Neuronal stem cell (in vitro differentiated cells): ENCODE measurements around the gene KIAA1755.

Experiments
- DNase-seq: peaks from one replicate; pipeline ENCODE4 v3.0.0-alpha.2; 2013; ENCODE audit warnings: low spot score
- H2AFZ ChIP-seq: one replicate; pipeline ENCODE4 v1.6.1; 2013; ENCODE audit warnings: mild to moderate bottlenecking, low read length, inconsistent platforms
- H2AK5ac ChIP-seq: 2 replicates; pipeline ENCODE4 v1.6.1; 2013; ENCODE audit warnings: low read depth, mild to moderate bottlenecking, inconsistent platforms, low read length, moderate library complexity, mixed read lengths
- H2BK120ac ChIP-seq: 2 replicates; pipeline ENCODE4 v1.6.1; 2013; ENCODE audit warnings: low read depth, mild to moderate bottlenecking, inconsistent platforms, low read length, moderate library complexity, mixed read lengths
- H2BK12ac ChIP-seq: one replicate; pipeline ENCODE4 v1.6.1; 2013; ENCODE audit warnings: low read length, inconsistent platforms
- H2BK15ac ChIP-seq: 2 replicates; pipeline ENCODE4 v1.6.1; 2013; ENCODE audit warnings: mild to moderate bottlenecking, low read length, inconsistent platforms, mixed read lengths
- H2BK5ac ChIP-seq: one replicate; pipeline ENCODE4 v1.6.1; 2013; ENCODE audit warnings: inconsistent platforms, mild to moderate bottlenecking, low read length, moderate library complexity
- H3K14ac ChIP-seq: one replicate; pipeline ENCODE4 v1.6.1; 2013; ENCODE audit warnings: low read length, inconsistent platforms
- H3K18ac ChIP-seq: 2 replicates; pipeline ENCODE4 v1.6.1; 2013; ENCODE audit warnings: low read length, inconsistent platforms
- H3K23ac ChIP-seq: 2 replicates; pipeline ENCODE4 v1.6.1; 2013; ENCODE audit warnings: low read depth, mild to moderate bottlenecking, mixed read lengths, low read length, inconsistent platforms; ENCODE audit not compliant: poor library complexity
- H3K27ac ChIP-seq: replicated peaks from 3 replicates; pipeline ENCODE4 v1.5.1; 2013; ENCODE audit warnings: low read length, inconsistent platforms
- H3K27me3 ChIP-seq, 3 experiments: 2 replicates each; pipeline ENCODE4 v1.6.1; 2013; ENCODE audit warnings: low read length in 3 of 3, mild to moderate bottlenecking in 2 of 3, inconsistent platforms in 1 of 3, low read depth in 1 of 3, mixed read lengths in 1 of 3, moderate library complexity in 1 of 3; ENCODE audit not compliant: control insufficient read depth in 3 of 3, insufficient read depth in 3 of 3
- H3K36me3 ChIP-seq, 2 donors: replicated peaks in 1 of 2; 2 replicates each; pipeline ENCODE4 v1.6.1; 2013; ENCODE audit warnings: low read length in 2 of 2; ENCODE audit not compliant: control insufficient read depth in 2 of 2, insufficient read depth in 2 of 2
- H3K4ac ChIP-seq: 2 replicates; pipeline ENCODE4 v1.6.1; 2013; ENCODE audit warnings: inconsistent platforms, mild to moderate bottlenecking, low read length, moderate library complexity
- H3K4me1 ChIP-seq, 2 donors: 1 replicate in 1 of 2; 2 replicates in 1 of 2; pipeline ENCODE4 v1.6.1; 2013; ENCODE audit warnings: low read length in 2 of 2, low read depth in 1 of 2; ENCODE audit not compliant: control insufficient read depth in 2 of 2, insufficient read depth in 1 of 2
- H3K4me2 ChIP-seq: one replicate; pipeline ENCODE4 v1.6.1; 2013; ENCODE audit warnings: mild to moderate bottlenecking, low read length, inconsistent platforms; ENCODE audit not compliant: insufficient read depth, poor library complexity, severe bottlenecking
- H3K4me3 ChIP-seq, 2 donors: 2 replicates each; pipeline ENCODE4 v1.5.1; 2013; ENCODE audit warnings: low read length in 2 of 2, mild to moderate bottlenecking in 2 of 2, inconsistent platforms in 1 of 2, moderate library complexity in 1 of 2
- H3K79me1 ChIP-seq: one replicate; pipeline ENCODE4 v1.6.1; 2013; ENCODE audit warnings: low read depth, mild to moderate bottlenecking, inconsistent platforms, low read length, moderate library complexity
- H3K9ac ChIP-seq: one replicate; pipeline ENCODE4 v1.6.1; 2013; ENCODE audit warnings: mild to moderate bottlenecking, low read depth, low read length, inconsistent platforms; ENCODE audit not compliant: poor library complexity
- H3K9me3 ChIP-seq, 2 donors: replicated peaks in 1 of 2; 2 replicates each; pipeline versions ENCODE3 to v1.6.1; 2013; ENCODE audit warnings: low read length in 2 of 2, mild to moderate bottlenecking in 2 of 2, inconsistent platforms in 1 of 2, low read depth in 1 of 2, mixed read lengths in 1 of 2, moderate library complexity in 1 of 2; ENCODE audit not compliant: control insufficient read depth in 2 of 2, insufficient read depth in 1 of 2
- H4K8ac ChIP-seq: one replicate; pipeline ENCODE4 v1.6.1; 2013; ENCODE audit warnings: low read depth, mild to moderate bottlenecking, inconsistent platforms, low read length, moderate library complexity
- H4K91ac ChIP-seq: one replicate; pipeline ENCODE4 v1.6.1; 2013; ENCODE audit warnings: low read length, low read depth, mild to moderate bottlenecking, inconsistent platforms; ENCODE audit not compliant: poor library complexity
- WGBS, 2 donors: extraction: QIAGEN DNeasy Blood & Tissue Kit; methylation state at CpG; one replicate each; pipeline ENCODE4 v1.1.7; 2013; ENCODE audit warnings: missing lambda C conversion rate in 2 of 2, mixed read lengths in 1 of 2; ENCODE audit not compliant: insufficient read length in 2 of 2, insufficient replicate concordance in 1 of 2; ENCODE audit errors: extremely low coverage in 2 of 2; 5-methylcytosine and 5-hydroxymethylcytosine counted together

KIAA1755 gene

DNA sequence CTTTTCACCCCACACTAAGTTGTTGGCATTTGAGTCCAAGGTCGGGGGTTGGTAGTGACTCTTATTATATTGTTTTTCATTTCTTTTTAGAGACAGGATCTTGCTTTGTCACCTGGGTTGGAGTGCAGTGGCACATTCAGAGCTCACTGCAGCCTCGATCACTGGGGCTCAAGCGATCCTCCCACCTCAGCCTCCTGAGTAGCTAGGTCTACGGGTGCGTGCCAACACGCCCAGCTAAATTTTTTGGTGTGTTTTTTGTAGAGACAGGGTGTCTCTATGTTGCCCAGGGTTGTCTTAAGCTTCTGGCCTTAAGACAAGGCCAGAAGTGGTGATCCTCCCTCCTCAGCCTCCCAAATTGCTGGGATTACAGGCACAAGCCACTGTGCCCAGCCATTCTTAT lies 70.4 kb downstream of the KIAA1755 start:
- no peak overlapping the region for H3K4ac ChIP-seq
- H3K4me2 ChIP-seq, result no peak overlapping the region
- H4K8ac ChIP-seq, result no peak overlapping the region
- no CpG with 5 or more reads among the region's 6 CpGs for WGBS, 2 donors
- no peak overlapping the region for H2BK12ac ChIP-seq
- no peak overlapping the region for H3K9ac ChIP-seq
- no peaks in the 10 kb centered on the region for H3K27me3 ChIP-seq
- no peak for DNase-seq
- no peak overlapping the region for H2BK5ac ChIP-seq
- no peaks in the 10 kb centered on the region for H3K36me3 ChIP-seq
- H3K23ac ChIP-seq, result no peak overlapping the region
- H3K14ac ChIP-seq, result no peak overlapping the region
- peaks cover 0 to 1% of the 10 kb centered on the region in 2 donors for H3K4me1 ChIP-seq
- H3K27ac ChIP-seq, result no peak overlapping the region
- H3K9me3 ChIP-seq, result no peaks in the 10 kb centered on the region
- no peak overlapping the region for H2AFZ ChIP-seq
- H2BK15ac ChIP-seq, result no peak overlapping the region
- no peak overlapping the region for H4K91ac ChIP-seq
- H2AK5ac ChIP-seq, result no peak overlapping the region
- no peak overlapping the region for H2BK120ac ChIP-seq
- H3K18ac ChIP-seq, result no peak overlapping the region
- no peaks in the 10 kb centered on the region for H3K79me1 ChIP-seq
- H3K4me3 ChIP-seq, result no peak overlapping the region

DNA sequence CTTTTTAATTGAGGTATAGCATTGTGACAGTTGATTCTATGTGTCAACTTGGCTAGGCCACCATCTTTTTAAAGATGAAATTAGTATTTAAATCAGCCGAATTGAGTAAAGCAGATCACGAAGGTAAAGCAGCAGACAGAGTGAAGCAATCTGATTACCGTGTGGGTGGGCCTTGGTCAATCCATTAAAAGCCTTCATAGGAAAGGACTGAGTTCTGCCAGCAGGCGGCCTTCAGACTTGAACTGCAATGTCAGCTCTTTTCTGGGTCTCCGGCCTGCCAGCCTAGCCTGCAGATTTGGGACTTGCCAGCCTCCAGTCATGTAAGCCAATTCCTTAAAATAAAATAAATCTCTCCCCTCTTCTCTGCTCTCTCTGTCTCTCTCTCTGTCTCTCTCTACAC lies 73.0 kb downstream of the KIAA1755 start:
- Histone ChIP-seq H2AFZ (no peak overlapping the region), H3K9ac (no peak overlapping the region), H2AK5ac (no peak overlapping the region), H3K23ac (no peak overlapping the region), H4K8ac (no peak overlapping the region), H3K4me2 (no peak overlapping the region), H3K4me1 (peaks cover 0 to 1% of the 10 kb centered on the region in 2 donors), H3K79me1 (no peaks in the 10 kb centered on the region), H3K14ac (no peak overlapping the region), H3K4ac (no peak overlapping the region), H3K27ac (no peak overlapping the region), H4K91ac (no peak overlapping the region), H3K9me3 (no peaks in the 10 kb centered on the region), H2BK12ac (no peak overlapping the region), H3K36me3 (no peaks in the 10 kb centered on the region), H2BK120ac (no peak overlapping the region), H3K18ac (no peak overlapping the region), H3K27me3 (peaks cover 0 to 2% (median 0%) of the 10 kb centered on the region in 3 experiments), H2BK15ac (no peak overlapping the region), H3K4me3 (no peak overlapping the region), H2BK5ac (no peak overlapping the region)
- no peak for DNase-seq
- WGBS, 2 donors, result no CpG with 5 or more reads among the region's 5 CpGs

DNA sequence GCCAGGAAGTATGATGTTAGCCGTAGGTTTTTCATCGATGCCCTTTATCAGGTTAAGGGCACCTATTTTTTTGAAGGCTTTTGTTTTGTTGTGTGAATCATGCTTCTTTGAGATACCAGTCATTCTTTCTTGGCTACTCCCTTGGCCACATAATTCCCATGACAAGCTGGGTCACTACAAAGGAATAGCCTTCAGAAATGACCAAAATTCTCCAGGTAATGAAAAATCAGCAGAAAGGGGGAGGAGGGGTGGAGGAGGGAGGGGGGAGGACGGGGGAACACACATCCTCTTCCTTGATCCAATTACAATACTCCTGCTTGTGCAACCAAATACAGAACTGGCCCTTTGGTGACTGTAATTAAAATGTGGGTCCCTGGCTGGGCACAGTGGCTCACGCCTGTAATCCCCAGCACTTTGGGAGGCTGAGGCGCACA lies 73.7 kb downstream of the KIAA1755 start:
- Histone ChIP-seq H4K91ac (no peak overlapping the region), H2AFZ (no peak overlapping the region), H2BK15ac (no peak overlapping the region), H3K4me1 (peaks cover 0 to 1% of the 10 kb centered on the region in 2 donors), H2BK120ac (no peak overlapping the region), H3K27me3 (peaks cover 0 to 2% (median 0%) of the 10 kb centered on the region in 3 experiments), H3K36me3 (no peaks in the 10 kb centered on the region), H3K18ac (no peak overlapping the region), H3K4me2 (no peak overlapping the region), H3K14ac (no peak overlapping the region), H2AK5ac (no peak overlapping the region), H3K9ac (no peak overlapping the region), H3K27ac (no peak overlapping the region), H2BK5ac (no peak overlapping the region), H3K4me3 (no peak overlapping the region), H3K4ac (no peak overlapping the region), H3K9me3 (no peaks in the 10 kb centered on the region), H3K23ac (no peak overlapping the region), H2BK12ac (no peak overlapping the region), H3K79me1 (no peaks in the 10 kb centered on the region), H4K8ac (no peak overlapping the region)
- no CpG with 5 or more reads among the region's 5 CpGs for WGBS, 2 donors
- DNase-seq, result no peak

DNA sequence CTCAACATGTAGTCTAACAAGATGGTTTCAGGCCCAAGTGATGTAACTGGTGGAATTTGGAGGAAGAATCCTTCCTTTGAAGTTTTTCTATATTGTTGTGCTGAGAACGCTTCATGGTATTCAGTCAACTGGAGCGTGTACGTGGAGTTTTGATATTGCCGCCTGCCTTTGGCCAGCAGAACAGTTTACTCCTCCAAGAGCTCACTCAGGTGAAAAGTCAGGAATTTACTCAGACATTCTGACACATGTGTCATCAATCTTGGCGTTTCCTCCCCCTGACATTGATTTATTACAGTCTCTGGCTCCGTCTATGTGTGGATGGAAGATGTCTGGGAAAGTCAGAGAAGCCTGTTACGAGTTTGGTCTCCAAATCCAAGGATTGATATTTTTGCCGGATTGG lies 76.4 kb downstream of the KIAA1755 start:
- Histone ChIP-seq H3K4ac (no peak overlapping the region), H3K4me2 (no peak overlapping the region), H3K9me3 (peaks cover 0 to 5% of the 10 kb centered on the region in 2 donors), H2AFZ (no peak overlapping the region), H3K4me1 (no peaks in the 10 kb centered on the region), H2BK120ac (no peak overlapping the region), H3K18ac (no peak overlapping the region), H4K91ac (no peak overlapping the region), H3K23ac (no peak overlapping the region), H3K79me1 (no peaks in the 10 kb centered on the region), H3K4me3 (no peak overlapping the region), H3K27ac (no peak overlapping the region), H3K27me3 (peaks cover 0 to 2% (median 0%) of the 10 kb centered on the region in 3 experiments), H4K8ac (no peak overlapping the region), H2BK15ac (no peak overlapping the region), H3K36me3 (no peaks in the 10 kb centered on the region), H3K9ac (no peak overlapping the region), H2AK5ac (no peak overlapping the region), H3K14ac (no peak overlapping the region), H2BK12ac (no peak overlapping the region), H2BK5ac (no peak overlapping the region)
- WGBS, 2 donors, result no CpG with 5 or more reads among the region's 8 CpGs
- DNase-seq, result no peak
